ENCODE measurements around the gene PRKCG.
"Not testable (repeated sequence)": the region's sequence is repeated elsewhere in the genome, so short reads cannot be mapped to it uniquely, and the experiment has no call there.

PRKCG gene

DNA sequence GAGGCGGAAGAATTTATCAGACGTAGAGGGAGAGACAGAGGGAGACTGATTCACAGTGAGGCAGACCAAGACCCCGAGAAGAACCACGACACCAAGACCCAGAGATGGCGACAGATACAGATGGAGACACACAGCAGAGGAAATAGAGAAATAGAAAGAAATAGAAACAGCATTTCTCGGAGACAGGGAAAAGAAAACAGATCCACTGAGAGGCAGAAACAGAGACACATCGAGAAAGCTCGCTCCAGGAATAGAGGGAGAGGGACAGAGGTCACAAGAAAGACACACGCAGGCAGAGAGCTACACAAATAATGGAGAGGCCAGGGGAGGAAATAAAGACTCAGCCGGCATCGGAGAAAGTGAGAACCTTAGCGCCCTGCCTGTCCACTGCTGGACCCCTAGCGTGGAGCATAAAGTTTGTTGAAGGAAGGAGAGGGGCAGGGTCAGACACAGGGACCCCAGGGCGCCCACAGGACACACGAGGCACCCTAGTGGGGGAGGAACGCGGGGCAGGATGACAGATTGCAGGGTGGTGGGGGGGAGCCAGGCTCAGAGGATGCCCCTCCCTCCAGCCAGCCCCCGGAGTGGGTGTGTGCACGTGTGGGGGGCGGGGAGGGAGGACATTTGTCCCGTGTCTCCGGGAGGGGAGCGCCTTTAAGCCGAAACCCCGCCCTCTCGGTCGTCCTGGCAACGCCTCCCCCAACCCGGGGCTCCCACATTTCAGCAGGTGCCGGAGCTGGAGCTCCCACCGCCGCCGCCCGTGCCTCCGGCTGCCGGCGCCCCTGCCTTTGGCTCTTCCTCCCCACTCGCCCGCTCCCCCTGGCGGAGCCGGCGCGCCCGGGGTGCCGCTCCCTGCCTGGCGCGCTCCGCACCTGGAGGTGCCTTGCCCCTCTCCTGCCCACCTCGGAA is at the start of gene PRKCG:
Gene PRKCG, plus strand, starts transcription at position 716 of the 909 bp plus-strand sequence. CDS start 298 bp downstream, outside the sequence.
- Mint-ChIP-seq H3K27ac (no peak within 1 kb of the TSS), H3K4me3 (peak within 1 kb of the TSS; percentile 16), H3K4me1 (ENCODE audit: low read depth) (peaks cover 32% of the 10 kb centered on the region), H3K36me3 (ENCODE audit: low read depth) (peaks cover 4% of the 10 kb centered on the region), H3K9me3 (no peaks in the 10 kb centered on the region), H3K27me3 (peaks cover 26% of the 10 kb centered on the region)
- peak; percentile 68 for DNase-seq

DNA sequence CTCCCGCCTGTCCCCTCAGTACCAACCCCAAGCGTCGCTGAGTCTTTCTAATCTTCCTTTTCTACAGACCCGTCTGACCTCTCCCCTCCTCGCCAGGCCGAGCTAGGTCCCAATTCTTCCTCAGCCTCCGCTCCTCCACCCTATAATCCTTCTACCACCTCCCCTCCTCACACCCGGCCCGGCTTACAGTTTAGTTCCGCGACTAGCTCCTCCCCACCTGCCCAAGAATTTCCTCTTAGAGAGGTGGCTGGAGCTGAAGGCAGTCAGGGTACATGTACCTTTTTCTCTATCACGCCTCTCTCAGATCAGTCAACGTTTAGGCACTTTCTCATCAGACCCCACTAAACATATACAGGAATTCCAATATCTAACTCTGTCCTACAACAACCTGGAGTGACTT is 49.1 kb upstream of the PRKCG start:
- H3K36me3 Mint-ChIP-seq (ENCODE audit: low read depth); H3K4me3 Mint-ChIP-seq; H3K9me3 Mint-ChIP-seq; DNase-seq; H3K27ac Mint-ChIP-seq; H3K4me1 Mint-ChIP-seq (ENCODE audit: low read depth): not testable (repeated sequence)
- H3K27me3 Mint-ChIP-seq: peaks cover 55% of the 10 kb centered on the region

DNA sequence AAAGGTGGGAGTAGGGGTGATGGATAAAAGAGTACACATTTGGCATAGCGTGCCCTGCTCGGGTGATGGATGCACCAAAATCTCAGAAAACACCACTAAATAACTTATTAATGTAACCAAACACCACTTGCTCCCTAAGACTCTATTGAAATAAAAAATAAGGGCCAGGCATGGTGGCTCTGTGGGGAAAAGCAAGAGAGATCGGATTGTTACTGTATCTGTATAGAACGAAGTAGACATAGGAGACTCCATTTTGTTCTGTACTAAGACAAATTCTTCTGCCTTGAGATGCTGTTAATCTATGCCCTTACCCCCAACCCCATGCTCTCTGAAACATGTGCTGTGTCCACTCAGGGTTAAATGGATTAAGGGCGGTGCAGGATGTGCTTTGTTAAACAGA is 43.6 kb upstream of the PRKCG start:
- not testable (repeated sequence) for H3K27ac Mint-ChIP-seq; H3K36me3 Mint-ChIP-seq (ENCODE audit: low read depth); H3K4me1 Mint-ChIP-seq (ENCODE audit: low read depth); H3K4me3 Mint-ChIP-seq; DNase-seq; H3K9me3 Mint-ChIP-seq
- H3K27me3 Mint-ChIP-seq: peaks cover 22% of the 10 kb centered on the region

DNA sequence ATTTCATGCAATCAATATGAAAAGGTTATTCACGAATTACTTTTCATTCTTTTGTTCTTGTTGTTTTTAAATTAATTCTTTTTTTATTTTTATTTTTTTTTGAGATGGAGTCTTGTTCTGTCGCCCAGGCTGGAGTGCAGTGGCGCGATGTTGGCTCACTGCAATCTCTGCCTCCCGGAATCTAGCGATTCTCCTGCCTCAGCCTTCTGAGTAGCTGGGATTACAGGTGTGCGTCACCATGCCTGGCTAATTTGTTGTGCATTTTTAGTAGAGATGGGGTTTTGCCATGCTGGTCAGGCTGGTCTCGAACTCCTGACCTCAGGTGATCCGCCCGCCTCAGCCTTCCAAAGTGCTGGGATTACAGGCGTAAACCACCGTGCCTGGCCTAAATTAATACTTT is 41.8 kb upstream of the PRKCG start:
- H3K27me3 Mint-ChIP-seq: peaks cover 12% of the 10 kb centered on the region
- not testable (repeated sequence) for H3K9me3 Mint-ChIP-seq; H3K4me3 Mint-ChIP-seq; DNase-seq; H3K4me1 Mint-ChIP-seq (ENCODE audit: low read depth); H3K27ac Mint-ChIP-seq; H3K36me3 Mint-ChIP-seq (ENCODE audit: low read depth)

DNA sequence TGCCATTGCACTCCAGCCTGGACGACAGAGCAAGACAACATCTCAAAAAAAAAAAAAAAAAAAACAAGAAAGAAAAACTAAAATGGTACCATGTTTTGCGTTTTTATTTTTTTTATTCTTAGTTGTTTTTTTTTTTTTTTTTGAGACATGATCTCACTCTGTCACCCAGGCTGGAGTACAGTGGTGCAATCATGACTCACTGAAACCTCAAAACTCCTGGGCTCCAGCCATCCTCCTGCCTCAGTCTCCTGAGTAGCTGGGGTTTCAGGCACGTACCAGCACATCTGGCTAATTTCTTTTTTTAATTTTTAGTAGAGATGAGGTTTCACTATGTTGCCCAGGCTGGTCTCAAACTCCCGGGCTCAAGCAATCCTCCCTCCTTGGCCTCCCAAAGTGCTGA is 41.1 kb upstream of the PRKCG start:
- H3K27me3 Mint-ChIP-seq: peaks cover 12% of the 10 kb centered on the region
- H3K4me3 Mint-ChIP-seq; H3K27ac Mint-ChIP-seq; DNase-seq; H3K9me3 Mint-ChIP-seq; H3K36me3 Mint-ChIP-seq (ENCODE audit: low read depth); H3K4me1 Mint-ChIP-seq (ENCODE audit: low read depth): not testable (repeated sequence)

DNA sequence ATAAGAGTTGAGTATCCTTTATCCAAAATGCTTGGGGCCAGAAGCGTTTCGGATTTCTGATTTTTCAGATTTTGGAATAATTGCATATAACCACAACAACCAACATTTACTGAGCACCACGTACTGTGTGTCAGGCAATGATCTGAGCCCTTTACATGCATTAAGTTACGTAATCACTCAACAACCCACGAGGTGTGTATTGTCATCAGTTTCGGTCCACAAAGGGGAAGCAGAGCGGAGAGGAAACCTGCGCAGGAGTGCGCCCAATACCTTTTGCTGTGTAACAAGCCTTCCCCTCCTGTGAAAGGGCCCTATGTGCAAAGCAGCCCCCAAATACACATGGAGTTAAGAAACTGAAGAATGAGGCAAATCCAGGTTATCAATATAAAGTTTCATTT is 37.1 kb upstream of the PRKCG start:
- H3K27me3 Mint-ChIP-seq: peaks cover 22% of the 10 kb centered on the region
- DNase-seq: no peak
- no peaks in the 10 kb centered on the region for H3K9me3 Mint-ChIP-seq
- H3K4me3 Mint-ChIP-seq: no peak overlapping the region
- H3K36me3 Mint-ChIP-seq (ENCODE audit: low read depth): no peaks in the 10 kb centered on the region
- peaks cover 6% of the 10 kb centered on the region for H3K4me1 Mint-ChIP-seq (ENCODE audit: low read depth)
- H3K27ac Mint-ChIP-seq: no peak overlapping the region

DNA sequence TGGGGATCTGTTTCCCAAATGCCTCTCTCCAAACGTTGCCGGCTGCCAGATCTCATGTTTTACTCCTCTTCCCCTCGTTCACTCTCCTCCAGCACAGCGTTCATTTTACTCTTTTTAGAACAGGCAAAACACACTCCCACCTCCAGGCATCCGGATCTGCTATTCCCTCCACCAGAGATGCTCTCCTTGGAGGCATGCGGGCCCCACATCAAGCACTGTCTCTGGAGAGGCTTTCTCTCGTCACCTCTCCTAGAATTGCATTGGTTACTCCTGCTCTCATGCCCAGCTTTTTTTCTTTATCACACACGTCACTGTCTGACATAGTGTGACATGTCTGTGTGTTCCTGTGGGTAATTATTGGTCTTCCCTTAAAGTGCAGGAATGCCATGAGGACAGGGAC is 34.4 kb upstream of the PRKCG start:
- Mint-ChIP-seq H3K4me1 (ENCODE audit: low read depth) (peaks cover 5% of the 10 kb centered on the region), H3K9me3 (no peaks in the 10 kb centered on the region), H3K27me3 (peaks cover 32% of the 10 kb centered on the region), H3K27ac (no peak overlapping the region), H3K4me3 (no peak overlapping the region), H3K36me3 (ENCODE audit: low read depth) (no peaks in the 10 kb centered on the region)
- no peak for DNase-seq

DNA sequence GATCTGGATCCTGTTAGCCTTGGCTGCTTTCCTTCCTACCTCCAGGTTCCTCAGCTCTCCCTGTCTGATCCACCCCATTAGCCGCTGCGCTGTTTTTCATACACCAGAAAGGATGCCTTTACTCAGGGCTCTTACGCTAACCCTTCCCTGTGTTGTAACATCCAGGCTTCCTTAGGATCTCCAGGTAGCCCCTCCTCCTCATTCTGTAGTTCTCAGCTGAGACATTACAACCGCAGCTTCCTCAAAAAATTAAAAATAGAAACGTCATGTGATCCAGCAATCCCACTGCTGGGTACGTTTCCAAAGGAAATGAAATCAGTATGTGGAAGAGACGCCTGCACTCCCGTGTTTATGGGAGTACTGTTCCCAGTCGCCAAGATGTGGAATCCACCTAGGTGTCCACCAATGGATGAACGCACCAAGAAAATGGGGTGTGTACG is 32.7 kb upstream of the PRKCG start:
- no peak overlapping the region for H3K4me3 Mint-ChIP-seq
- peaks cover 35% of the 10 kb centered on the region for H3K27me3 Mint-ChIP-seq
- H3K4me1 Mint-ChIP-seq (ENCODE audit: low read depth): peaks cover 7% of the 10 kb centered on the region
- no peaks in the 10 kb centered on the region for H3K36me3 Mint-ChIP-seq (ENCODE audit: low read depth)
- no peaks in the 10 kb centered on the region for H3K9me3 Mint-ChIP-seq
- DNase-seq: no peak
- H3K27ac Mint-ChIP-seq: no peak overlapping the region

DNA sequence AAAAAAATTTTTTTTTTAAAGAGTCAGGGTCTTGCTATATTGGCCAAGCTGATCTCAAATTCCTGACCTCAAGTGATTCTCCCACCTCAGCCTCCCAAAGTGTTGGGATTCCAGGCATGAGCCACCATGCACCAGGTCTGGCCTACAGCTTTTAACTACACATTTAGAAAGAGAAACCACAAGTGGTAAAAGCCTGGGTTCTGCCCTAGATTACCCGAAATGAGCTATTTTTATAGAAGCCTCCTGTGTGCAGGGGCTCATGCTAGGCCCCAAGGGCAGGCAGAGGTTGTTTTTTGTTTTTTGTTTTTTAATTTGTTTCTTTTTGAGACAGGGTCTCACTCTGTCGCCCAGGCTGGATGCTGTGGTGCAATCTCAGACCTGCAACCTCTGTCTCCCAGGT is 28.3 kb upstream of the PRKCG start:
- Mint-ChIP-seq H3K4me1 (ENCODE audit: low read depth) (peaks cover 8% of the 10 kb centered on the region), H3K27ac (no peak overlapping the region), H3K36me3 (ENCODE audit: low read depth) (no peaks in the 10 kb centered on the region), H3K27me3 (peaks cover 21% of the 10 kb centered on the region), H3K4me3 (no peak overlapping the region), H3K9me3 (no peaks in the 10 kb centered on the region)
- DNase-seq: no peak

DNA sequence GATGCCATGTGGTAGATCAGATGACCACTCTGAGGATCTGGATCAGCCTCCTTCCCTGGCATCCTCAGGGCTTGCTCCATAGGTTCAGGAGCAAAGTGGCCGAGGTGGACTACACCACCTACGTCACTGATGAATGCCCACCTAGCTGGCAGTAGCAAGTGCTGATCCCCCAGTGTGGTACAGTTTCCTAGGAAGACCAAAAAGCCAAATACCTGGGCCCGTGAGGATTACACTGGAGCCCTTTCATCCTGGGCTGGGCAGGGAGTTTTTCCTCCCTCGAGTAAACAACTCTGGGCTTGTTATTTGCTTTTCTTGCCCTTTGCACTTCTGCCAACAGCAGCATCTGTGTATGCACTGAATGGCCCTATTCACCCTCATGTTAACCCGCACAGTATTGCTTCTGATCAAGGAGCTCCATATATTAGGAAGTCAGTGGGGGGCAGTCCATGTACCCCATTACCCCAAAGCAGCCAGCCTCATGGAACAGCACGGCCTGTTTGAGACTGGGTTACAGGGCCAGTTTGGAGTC is 17.6 kb upstream of the PRKCG start:
- Mint-ChIP-seq H3K4me1 (ENCODE audit: low read depth) (peaks cover 27% of the 10 kb centered on the region), H3K27ac (no peak overlapping the region)

DNA sequence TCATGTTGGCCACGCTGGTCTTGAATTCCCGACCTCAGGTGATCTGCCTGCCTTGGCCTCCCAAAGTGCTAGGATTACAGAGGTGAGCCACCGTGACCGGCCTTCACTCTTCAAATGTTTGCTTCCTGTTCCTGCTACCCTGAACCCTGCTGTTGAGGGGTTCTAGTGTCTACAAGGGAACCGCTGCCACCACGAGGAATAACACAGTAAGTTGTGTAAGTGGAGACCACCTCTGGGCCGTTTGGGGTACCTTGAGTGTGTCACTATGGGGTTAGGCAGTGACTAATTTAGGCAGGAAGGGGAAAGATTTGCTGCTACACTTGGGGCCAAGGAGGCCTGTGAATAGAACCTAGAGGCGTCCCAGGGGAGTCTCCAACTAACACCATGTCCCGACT is 16.5 kb upstream of the PRKCG start:
- Mint-ChIP-seq H3K4me3 (peak overlapping the region; percentile 89), H3K36me3 (ENCODE audit: low read depth) (peaks cover 8% of the 10 kb centered on the region), H3K4me1 (ENCODE audit: low read depth) (peaks cover 31% of the 10 kb centered on the region), H3K27me3 (no peaks in the 10 kb centered on the region), H3K9me3 (no peaks in the 10 kb centered on the region), H3K27ac (peak overlapping the region; percentile 74)
- no peak for DNase-seq

More for the DNA sequence above, 17.6 kb upstream of the PRKCG start:
- Mint-ChIP-seq H3K9me3 (no peaks in the 10 kb centered on the region), H3K4me3 (no peak overlapping the region), H3K36me3 (ENCODE audit: low read depth) (peaks cover 6% of the 10 kb centered on the region), H3K27me3 (no peaks in the 10 kb centered on the region)
- DNase-seq: no peak

DNA sequence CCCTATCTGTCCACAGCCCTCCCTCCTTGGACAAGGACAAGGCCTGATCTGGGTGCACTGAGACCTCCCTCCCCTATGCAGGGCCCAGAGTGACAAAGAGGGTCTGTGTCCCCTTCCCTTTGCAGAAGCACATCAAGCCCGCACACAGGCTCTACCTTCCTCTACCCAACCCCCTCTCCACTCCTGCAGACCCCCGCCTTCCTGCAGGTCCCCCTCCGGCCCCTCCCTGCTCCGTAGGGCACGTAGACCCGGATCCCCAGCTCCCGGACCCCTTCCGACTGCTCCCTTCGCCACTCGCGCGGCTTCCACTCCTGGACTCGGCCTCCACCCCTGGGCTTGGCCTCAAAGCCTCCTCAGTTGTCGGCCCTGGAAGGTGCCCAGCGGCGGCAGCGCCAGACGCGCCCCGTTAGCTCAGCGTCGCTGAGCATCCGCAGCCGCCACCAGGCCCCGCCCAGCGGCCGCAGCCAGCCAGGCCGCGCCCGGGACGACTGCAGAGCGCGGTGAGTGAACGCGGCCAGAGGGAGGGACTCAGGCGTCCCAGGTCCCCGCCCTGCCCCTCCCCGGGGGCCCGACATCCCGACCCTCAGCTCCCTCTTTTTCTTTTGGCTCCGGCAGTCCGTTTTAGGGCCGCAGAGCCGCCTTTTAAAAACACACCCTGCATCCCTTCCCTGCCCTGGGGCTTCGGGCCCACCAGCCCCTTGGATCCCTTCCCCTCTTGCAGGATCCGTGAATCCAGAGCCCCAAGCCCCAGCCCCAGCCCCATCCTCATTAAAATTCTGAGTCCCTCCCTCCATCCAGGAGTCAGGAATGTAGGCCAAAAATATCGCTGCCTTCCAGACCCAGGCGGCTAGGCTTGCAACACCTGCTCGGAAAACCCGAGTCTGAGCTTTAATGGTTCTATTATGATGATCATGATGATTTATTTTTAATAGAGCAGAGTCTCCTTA is 15.8 kb upstream of the PRKCG start:
- Mint-ChIP-seq H3K27ac (peak overlapping the region; percentile 93), H3K4me1 (ENCODE audit: low read depth) (peaks cover 36% of the 10 kb centered on the region)
- peak; percentile 76 for DNase-seq

DNA sequence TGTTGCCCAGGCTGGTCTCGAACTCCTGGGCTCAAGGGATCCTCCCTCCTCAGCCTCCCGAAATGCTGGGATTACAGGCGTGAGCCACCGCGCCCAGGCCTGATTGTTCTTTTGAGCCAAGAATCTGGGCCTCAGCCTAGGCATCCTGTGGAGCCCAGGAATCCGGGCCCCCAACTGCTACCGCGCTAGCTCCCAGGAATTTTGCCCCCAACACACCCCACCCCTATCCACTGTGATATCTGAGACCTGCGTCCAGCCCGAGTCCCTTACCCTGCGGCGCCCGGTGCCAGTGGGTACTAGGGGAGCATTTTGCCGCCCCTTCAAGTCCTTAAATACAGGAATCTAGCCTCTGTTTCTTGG is 15.2 kb upstream of the PRKCG start:
- Mint-ChIP-seq H3K27ac (peak overlapping the region; percentile 93), H3K36me3 (ENCODE audit: low read depth) (peaks cover 18% of the 10 kb centered on the region), H3K9me3 (no peaks in the 10 kb centered on the region), H3K27me3 (no peaks in the 10 kb centered on the region), H3K4me3 (peak overlapping the region; percentile 89), H3K4me1 (ENCODE audit: low read depth) (peaks cover 40% of the 10 kb centered on the region)
- DNase-seq: no peak

More for the DNA sequence above, 15.8 kb upstream of the PRKCG start:
- no peaks in the 10 kb centered on the region for H3K27me3 Mint-ChIP-seq
- H3K36me3 Mint-ChIP-seq (ENCODE audit: low read depth): peaks cover 13% of the 10 kb centered on the region
- no peaks in the 10 kb centered on the region for H3K9me3 Mint-ChIP-seq
- peak overlapping the region; percentile 89 for H3K4me3 Mint-ChIP-seq

DNA sequence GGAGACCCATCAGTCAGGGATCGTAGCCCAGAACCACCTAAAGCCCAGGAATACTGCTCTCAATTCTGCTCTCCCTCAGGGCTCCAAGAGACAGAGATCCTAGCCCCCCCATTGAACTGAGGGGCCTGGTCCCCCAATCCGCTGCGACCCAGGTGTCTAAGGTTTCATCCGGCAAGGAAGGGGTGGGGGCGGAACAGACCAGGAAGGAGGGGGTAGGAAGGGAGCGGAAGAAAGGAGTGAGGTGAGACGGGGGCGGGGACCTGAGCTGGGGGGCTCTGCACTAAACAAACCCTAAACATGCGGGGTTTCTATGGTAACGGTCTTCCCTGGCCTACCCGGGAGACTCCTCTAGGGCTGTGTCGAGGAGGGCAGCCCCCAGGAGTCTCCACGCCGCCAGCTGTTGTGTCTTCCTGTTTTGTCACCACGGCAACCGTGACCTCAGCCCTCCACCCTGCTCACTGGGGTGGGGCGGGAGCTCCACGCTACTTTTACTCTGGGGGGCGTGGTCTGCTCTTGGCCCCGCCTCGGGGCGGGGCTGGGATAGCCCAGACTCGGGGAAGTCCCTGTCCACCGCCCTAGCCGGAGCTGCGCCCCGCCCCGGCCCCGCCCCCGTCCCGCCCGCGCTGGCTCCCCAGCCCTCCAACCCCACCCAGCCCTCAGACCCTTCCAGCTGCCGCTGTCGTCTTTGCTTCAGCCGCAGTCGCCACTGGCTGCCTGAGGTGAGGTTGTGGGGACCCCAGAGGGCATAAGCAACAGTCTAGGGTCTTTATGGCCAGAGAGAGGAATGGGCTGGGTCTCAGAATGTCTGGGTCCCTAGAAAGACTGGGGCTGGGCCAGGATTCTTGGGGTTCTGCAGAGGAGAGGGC is 14.5 kb upstream of the PRKCG start, which contains the start of gene MYADM:
Gene MYADM, plus strand, starts transcription at position 659 of the 866 bp plus-strand sequence. CDS start 5,647 bp downstream, outside the sequence.
- DNase-seq: peak; percentile 99
- H3K27ac Mint-ChIP-seq: peak within 1 kb of the TSS; percentile 93
- H3K9me3 Mint-ChIP-seq: no peaks in the 10 kb centered on the region
- no peaks in the 10 kb centered on the region for H3K27me3 Mint-ChIP-seq
- peaks cover 18% of the 10 kb centered on the region for H3K36me3 Mint-ChIP-seq (ENCODE audit: low read depth)
- peaks cover 40% of the 10 kb centered on the region for H3K4me1 Mint-ChIP-seq (ENCODE audit: low read depth)
- H3K4me3 Mint-ChIP-seq: peak within 1 kb of the TSS; percentile 89
